Cardiac fibroblast (primary cell): ENCODE results near the gene EZH1.
"Not testable (repeated sequence)": the region's sequence is repeated elsewhere in the genome, so short reads cannot be mapped to it uniquely, and the experiment has no call there.

Experiments used
- DNase-seq, 2 donors: peaks; one replicate each; pipeline versions ENCODE4 v3.0.0 to v3.0.0-alpha.2; 2010; ENCODE audit warnings: low read depth in 2 of 2
- H3K4me3 ChIP-seq, 2 donors: replicated peaks in 1 of 2; 1 replicate in 1 of 2; 2 replicates in 1 of 2; pipeline ENCODE4 v1.5.1; 2011; ENCODE audit warnings: low read depth in 2 of 2, low read length in 2 of 2, mild to moderate bottlenecking in 2 of 2, moderate library complexity in 1 of 2
- CTCF ChIP-seq: IDR thresholded peaks from one replicate; pipeline ENCODE4 v1.5.1; 2011; ENCODE audit warnings: low read depth, mild to moderate bottlenecking, low read length, inconsistent platforms

EZH1 gene

GRCh38 chr17:42772945-42773289 lies 28.1 kb upstream of the EZH1 start:
- peak overlapping the region; percentile 72 to 92 for H3K4me3 ChIP-seq
- TF ChIP-seq CTCF: no peak
- no peak for DNase-seq

- not testable (repeated sequence) for H3K4me3 ChIP-seq, DNase-seq
These were observed 25.1 kb upstream of the EZH1 start for GRCh38 chr17:42769964-42770363.

DNA sequence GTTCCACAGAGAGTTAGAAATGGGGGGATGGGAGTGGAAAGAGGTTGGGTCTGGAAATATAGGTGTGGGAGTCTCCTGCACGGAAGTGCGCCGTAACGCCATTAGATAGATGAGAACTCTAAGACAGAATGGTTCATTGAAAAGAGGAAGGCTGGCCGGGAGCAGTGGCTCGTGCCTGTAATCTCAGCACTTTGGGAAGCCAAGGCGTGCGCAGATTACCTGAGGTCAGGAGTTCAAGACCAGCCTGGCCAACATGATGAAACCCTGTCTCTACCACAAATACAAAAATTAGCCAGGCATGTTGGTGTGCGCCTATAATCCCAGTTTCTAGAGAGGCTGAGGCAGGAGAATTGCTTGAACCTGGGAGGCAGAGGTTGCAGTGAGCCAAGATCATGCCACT lies 23.2 kb upstream of the EZH1 start:
- not testable (repeated sequence) for H3K4me3 ChIP-seq, DNase-seq

- DNase-seq: peak in 1 of 2 donors; percentile 44
- H3K4me3 ChIP-seq: no peak overlapping the region
- TF ChIP-seq CTCF: no peak
These were observed 22.7 kb upstream of the EZH1 start for GRCh38 chr17:42767512-42767911.

- TF ChIP-seq CTCF: no peak
- DNase-seq: no peak
- H3K4me3 ChIP-seq: no peak overlapping the region
These were observed 21.3 kb upstream of the EZH1 start for GRCh38 chr17:42766124-42766523.

DNA sequence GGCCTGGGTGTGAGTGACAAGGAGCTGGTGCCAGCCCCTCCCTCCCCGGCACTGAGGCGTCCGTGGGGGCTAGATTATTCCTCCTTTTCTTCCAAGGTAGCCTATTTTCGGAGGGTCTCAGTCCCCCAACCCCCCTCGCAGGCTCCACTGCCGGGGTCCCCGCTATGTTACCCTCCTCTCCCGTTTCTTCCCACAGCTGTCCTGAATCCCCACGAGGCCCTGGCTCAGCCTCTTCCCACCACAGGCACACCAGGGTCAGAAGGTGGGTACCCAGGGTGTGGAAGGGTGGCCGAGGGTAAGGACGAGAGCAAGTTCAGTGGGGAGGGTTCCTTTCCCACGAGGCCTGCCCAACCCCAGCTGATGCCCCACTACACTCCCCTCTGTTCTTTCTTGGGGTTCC lies 16.8 kb upstream of the EZH1 start:
- peak overlapping the region; percentile 40 to 42 for H3K4me3 ChIP-seq
- no peak for TF ChIP-seq CTCF
- no peak for DNase-seq

- TF ChIP-seq CTCF: no peak
- DNase-seq: no peak
- peak within 1 kb of the TSS; percentile 40 to 42 for H3K4me3 ChIP-seq
These were observed 16.1 kb upstream of the EZH1 start, which contains the start of gene RAMP2 for GRCh38 chr17:42760652-42761581. Gene RAMP2 (plus strand): TSS chr17:42761227. CDS start chr17:42761262, 35 bp downstream.

DNA sequence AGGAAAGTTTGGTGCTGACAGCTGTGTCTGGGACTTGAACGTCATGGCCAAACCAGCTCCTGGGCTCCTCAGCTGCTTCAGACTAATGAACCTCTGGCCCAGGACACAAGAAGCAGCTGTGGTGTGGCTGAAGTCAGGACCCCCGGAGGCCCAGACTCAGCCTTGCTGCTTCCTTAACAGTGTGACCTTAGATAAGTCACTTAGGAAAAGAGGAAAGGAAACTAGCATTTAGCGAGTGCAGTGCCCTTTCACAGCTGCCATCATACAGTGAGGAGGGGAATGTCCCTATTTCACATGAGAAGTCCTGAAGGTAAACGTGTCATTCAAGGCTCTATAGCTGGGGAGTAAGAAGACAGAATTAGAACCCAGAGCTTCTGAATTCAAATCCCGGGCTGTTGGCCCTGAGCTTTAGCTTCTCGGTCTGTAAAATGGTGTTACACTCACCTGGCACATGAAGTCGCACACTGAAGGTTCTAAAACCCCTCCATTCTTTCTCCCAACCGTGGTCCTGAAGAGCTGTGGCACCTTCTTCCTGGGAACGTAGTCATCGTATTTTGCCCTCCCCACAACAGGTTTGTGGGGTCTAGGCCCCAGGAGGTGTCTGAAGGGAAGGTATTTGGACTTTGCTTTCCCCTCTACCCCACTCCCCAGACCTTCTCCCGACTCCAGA lies 15.3 kb upstream of the EZH1 start:
- H3K4me3 ChIP-seq: peak overlapping the region in 1 of 2 donors; percentile 32
- DNase-seq: no peak
- TF ChIP-seq CTCF: no peak
